Transverse colon (tissue), 3 donors: ENCODE measurements around the gene NEDD4L.

ENCODE experiments used
- POLR2A ChIP-seq: fragments of 450-650 bp; IDR thresholded peaks from one replicate; pipeline ENCODE4 v1.6.1; 2016; ENCODE audit warnings: antibody characterized with exemption, mild to moderate bottlenecking, moderate library complexity
- POLR2AphosphoS5 ChIP-seq, 3 donors: sonication (generic); formaldehyde crosslinking; IDR thresholded peaks; one replicate each; pipeline ENCODE4 v1.6.1; 2016; ENCODE audit warnings: antibody characterized with exemption in 3 of 3

GRCh38 chr18:58400331-58400870 is 356.4 kb downstream of the NEDD4L start:
- no peak for TF ChIP-seq POLR2A
- no peak for TF ChIP-seq POLR2AphosphoS5 (IDR thresholded peaks at IDR 0.05)
